GM19324 (cell line): ENCODE data around the gene PTPN11.
"Not testable (repeated sequence)": the region's sequence is repeated elsewhere in the genome, so short reads cannot be mapped to it uniquely, and the experiment has no call there.

Experiments used
- ATAC-seq: cut with Tn5 transposase; IDR thresholded peaks from one replicate; pipeline ENCODE4 v1.9.1; 2021; ENCODE audit warnings: mild to moderate bottlenecking, moderate library complexity; ENCODE audit not compliant: unreplicated experiment, low FRiP score

PTPN11 gene

GRCh38 chr12:112409064-112409905 lies 9.5 kb upstream of the PTPN11 start, which contains the start of gene RPL6:
Gene RPL6 (minus strand): TSS chr12:112409605. CDS start chr12:112408656, 949 bp downstream.
- ATAC-seq: peak; percentile 84

DNA sequence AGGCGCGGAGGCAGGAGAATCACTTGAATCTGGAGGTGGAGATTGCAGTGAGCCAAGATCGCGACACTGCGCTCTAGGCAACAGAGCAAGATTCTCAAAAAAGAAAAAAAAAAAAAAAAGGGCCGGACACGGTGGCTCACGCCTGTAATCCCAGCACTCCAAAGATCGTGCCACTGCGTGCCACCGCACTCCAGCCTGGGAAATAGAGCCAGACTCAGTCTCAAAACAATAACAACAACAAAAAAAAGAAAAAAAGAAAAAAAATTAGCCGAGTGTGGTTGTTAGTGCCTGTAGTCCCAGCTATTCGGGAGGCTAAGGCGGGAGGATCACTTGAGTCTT lies 8.9 kb upstream of the PTPN11 start:
- ATAC-seq: no peak

GRCh38 chr12:112413855-112414625 lies 4.7 kb upstream of the PTPN11 start:
- no peak for ATAC-seq

GRCh38 chr12:112415457-112415856 lies 3.3 kb upstream of the PTPN11 start:
- not testable (repeated sequence) for ATAC-seq

DNA sequence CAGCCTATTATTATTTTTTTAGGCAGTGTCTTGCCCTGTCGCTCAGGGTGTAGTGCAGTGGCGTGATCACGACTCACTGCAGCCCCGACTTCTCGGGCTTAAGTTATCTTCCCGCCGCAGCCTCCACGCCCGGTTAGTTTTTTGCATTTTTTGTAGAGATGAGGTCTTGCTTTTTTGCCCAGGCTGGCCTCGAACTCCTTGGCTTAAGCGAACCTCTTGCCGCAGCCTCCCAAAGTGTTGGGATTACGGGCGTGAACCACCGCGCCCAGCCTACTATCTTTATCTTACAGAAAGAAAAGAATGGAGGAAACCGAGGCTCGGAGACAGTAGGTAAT lies 507 bp upstream of the PTPN11 start:
- no peak for ATAC-seq

GRCh38 chr12:112419297-112420133 lies 768 bp downstream of the PTPN11 start:
- no peak for ATAC-seq

- no peak for ATAC-seq
These were observed 2.0 kb downstream of the PTPN11 start for GRCh38 chr12:112420740-112421139.

GRCh38 chr12:112421363-112421762 lies 2.6 kb downstream of the PTPN11 start:
- no peak for ATAC-seq

DNA sequence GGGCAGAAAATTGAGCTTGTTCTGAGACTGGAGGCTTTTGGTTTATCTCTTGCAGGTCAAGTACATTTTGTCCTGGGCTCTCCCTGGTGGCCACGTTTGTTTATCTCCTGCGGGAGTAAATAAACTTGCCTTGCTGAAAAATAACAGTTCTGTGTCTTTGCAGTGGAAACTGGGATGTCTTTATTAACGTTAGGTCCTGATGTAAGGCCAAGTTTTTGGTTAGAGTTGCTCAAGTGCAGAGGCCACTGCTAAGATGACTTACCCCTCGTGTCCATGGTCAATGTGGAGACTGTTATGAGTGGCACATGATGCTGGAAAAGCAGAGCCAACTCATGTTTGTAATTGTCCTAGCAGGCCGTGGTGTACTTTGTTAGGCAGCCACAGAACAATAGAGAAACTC lies 3.8 kb downstream of the PTPN11 start:
- no peak for ATAC-seq

DNA sequence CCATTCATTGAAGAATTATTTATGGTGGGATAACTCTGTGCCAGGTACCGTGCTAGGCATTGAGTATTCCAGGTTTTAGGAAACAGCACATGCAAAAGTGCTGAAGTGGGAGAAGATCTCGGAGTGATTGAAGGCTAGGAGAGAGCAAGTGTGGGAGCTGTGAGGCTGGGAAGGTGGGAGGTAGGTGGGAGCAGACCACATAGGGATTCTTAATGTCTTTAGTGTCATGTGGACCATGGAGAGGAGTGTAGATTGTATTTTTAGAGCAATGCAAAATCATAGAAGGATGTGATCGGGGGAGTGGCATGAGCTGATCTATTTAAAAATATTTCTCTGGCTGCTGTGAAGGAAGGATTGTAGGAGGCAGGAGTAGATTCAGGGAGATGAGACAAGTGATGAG lies 5.4 kb downstream of the PTPN11 start:
- ATAC-seq: no peak

GRCh38 chr12:112425582-112426382 lies 7.0 kb downstream of the PTPN11 start:
- no peak for ATAC-seq

- ATAC-seq: no peak
These were observed 9.0 kb downstream of the PTPN11 start for GRCh38 chr12:112427760-112428159.

DNA sequence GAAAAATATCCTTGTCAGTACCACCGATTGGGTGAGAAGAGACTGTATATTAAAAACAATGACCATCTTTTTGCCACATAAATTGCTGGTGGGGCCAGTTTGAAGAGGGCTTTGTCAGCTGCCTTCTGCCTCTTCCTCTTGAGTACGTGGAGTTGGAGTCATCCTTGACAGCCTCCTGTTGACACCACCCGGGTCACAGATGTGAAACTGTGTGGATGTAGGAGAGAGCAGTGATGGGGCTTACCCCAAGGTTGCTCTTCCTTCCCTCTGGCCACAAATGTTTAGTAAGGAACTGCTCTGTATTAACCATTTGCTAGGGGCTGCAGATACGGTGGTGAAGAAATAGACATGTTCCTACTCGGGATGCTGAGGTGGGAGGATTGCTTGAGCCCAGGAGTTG lies 12.2 kb downstream of the PTPN11 start:
- ATAC-seq: no peak

DNA sequence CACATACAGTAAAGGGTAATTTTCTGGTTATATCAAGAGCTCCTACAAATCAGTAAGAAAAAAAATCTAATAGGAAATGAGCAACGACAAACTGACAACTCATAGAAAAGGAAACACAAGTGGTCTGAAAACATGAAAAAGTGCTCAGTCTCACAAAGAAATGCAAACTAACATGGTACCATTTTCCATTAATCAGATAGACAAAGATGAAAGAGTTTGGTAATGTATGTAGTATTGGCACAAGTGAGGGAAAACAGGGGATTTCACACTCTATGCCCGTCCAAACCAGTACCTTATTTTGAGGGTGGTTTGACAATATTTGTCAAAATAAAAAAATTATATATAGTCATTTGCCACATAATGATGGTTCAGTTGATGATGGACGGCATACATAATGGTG lies 13.2 kb downstream of the PTPN11 start:
- ATAC-seq: no peak

DNA sequence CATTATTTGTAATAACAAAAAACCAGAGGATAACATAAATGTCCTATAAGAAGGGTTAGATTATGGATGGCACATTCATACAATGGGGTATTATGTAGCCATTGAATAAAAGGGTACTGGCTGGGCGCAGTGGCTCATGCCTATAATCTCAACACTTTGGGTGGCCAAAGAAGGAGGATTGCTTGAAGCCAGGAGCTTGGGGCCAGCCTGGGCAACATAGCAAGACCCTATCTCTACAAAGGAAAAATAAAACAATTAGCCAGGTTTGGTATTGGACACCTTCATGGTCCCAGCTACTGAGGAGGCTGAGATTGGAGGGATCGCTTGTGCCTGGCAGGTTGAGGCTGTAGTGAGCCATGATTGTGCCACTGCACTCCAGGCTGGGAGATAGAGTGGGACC lies 14.8 kb downstream of the PTPN11 start:
- no peak for ATAC-seq

- ATAC-seq: not testable (repeated sequence)
These were observed 19.9 kb downstream of the PTPN11 start for GRCh38 chr12:112438645-112439044.

GRCh38 chr12:112439769-112440168 lies 21.0 kb downstream of the PTPN11 start:
- no peak for ATAC-seq

- not testable (repeated sequence) for ATAC-seq
These were observed 21.9 kb downstream of the PTPN11 start for GRCh38 chr12:112440653-112441052.

DNA sequence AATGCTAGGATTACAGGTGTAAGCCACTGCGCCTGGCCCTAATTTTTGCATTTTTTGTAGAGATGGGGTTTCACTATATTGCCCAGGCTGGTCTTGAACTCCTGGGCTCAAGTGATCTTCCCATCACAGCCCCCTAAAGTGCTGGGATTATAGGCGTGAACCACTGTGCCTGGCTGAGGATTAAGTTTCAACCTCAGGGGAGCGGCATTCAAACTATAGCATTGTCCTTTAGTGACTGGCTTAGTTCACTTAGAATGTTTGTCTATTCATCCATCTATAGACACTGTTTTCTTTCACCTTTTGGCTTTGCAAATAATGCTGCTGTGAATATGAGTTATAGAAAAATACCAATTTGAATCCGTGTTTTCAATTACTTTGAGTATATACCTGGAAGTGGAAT lies 25.2 kb downstream of the PTPN11 start:
- ATAC-seq: no peak

- no peak for ATAC-seq
These were observed 27.4 kb downstream of the PTPN11 start for GRCh38 chr12:112446008-112446725.
